Measurements from ENCODE around the gene XYLT1. TPM values are rescaled to one million over a fixed set of nuclear protein-coding genes. Genes with fewer than 3 reads are reported as not detected.
"Not testable (repeated sequence)": the region's sequence is repeated elsewhere in the genome, so short reads cannot be mapped to it uniquely, and the experiment has no call there.

The XYLT1 gene
- total RNA-seq, 2 experiments from 2014 or later: 7.3 to 8.9 TPM

GRCh38 chr16:17412791-17413190, 58.0 kb downstream of the XYLT1 start:
- DNase-seq (no peak), ATAC-seq (no peak)
- Mint-ChIP-seq H3K27ac (no peak overlapping the region), H3K36me3 (ENCODE audit: low read depth) (peaks cover 6% of the 10 kb centered on the region), H3K4me3 (no peak overlapping the region), H3K27me3 (no peaks in the 10 kb centered on the region), H3K9me3 (peaks cover 8% of the 10 kb centered on the region), H3K4me1 (ENCODE audit: low read depth) (peaks cover 44% of the 10 kb centered on the region)
- intact Hi-C loops (cut with micrococcal nuclease): no loop called here
- TF ChIP-seq CTCF (IDR thresholded peaks at IDR 0.05): no peak
- ChIA-PET POLR2A (no interaction called here), CTCF (no interaction called here)

- Mint-ChIP-seq H3K27me3 (no peaks in the 10 kb centered on the region), H3K27ac (no peak overlapping the region), H3K4me1 (ENCODE audit: low read depth) (peaks cover 38% of the 10 kb centered on the region), H3K36me3 (ENCODE audit: low read depth) (peaks cover 3% of the 10 kb centered on the region), H3K9me3 (peaks cover 5% of the 10 kb centered on the region), H3K4me3 (no peak overlapping the region)
- DNase-seq (no peak), ATAC-seq (no peak)
- intact Hi-C loops (cut with micrococcal nuclease): no loop called here
- CTCF ChIA-PET: no interaction called here
- no peak for TF ChIP-seq CTCF (IDR thresholded peaks at IDR 0.05)
- POLR2A ChIA-PET: no interaction called here
Measured at GRCh38 chr16:17412221-17412620, 58.5 kb downstream of the XYLT1 start.

- Mint-ChIP-seq H3K36me3 (ENCODE audit: low read depth) (peaks cover 3% of the 10 kb centered on the region), H3K4me3 (no peak overlapping the region), H3K9me3 (peaks cover 5% of the 10 kb centered on the region), H3K4me1 (ENCODE audit: low read depth) (peaks cover 30% of the 10 kb centered on the region), H3K27ac (no peak overlapping the region), H3K27me3 (no peaks in the 10 kb centered on the region)
- intact Hi-C loops (cut with micrococcal nuclease): no loop called here
- DNase-seq: no peak
- no peak for TF ChIP-seq CTCF (IDR thresholded peaks at IDR 0.05)
- ATAC-seq: no peak
- CTCF ChIA-PET: no interaction called here
- POLR2A ChIA-PET: interaction anchor here (0.9 kb wide), 1 partner anchor 41 kb away, joined by 3 read pairs; no protein-coding TSS in a partner anchor
Measured at GRCh38 chr16:17411263-17411662, 59.5 kb downstream of the XYLT1 start.

GRCh38 chr16:17410316-17410715, 60.4 kb downstream of the XYLT1 start:
- DNase-seq; intact Hi-C loops (cut with micrococcal nuclease); POLR2A ChIA-PET; CTCF ChIA-PET; ATAC-seq; H3K9me3 Mint-ChIP-seq; H3K36me3 Mint-ChIP-seq (ENCODE audit: low read depth); H3K27ac Mint-ChIP-seq; H3K27me3 Mint-ChIP-seq; H3K4me3 Mint-ChIP-seq: not testable (repeated sequence)
- H3K4me1 Mint-ChIP-seq (ENCODE audit: low read depth): peaks cover 22% of the 10 kb centered on the region

GRCh38 chr16:17409894-17410293, 60.9 kb downstream of the XYLT1 start:
- no peak for ATAC-seq
- H3K9me3 Mint-ChIP-seq: peaks cover 5% of the 10 kb centered on the region
- H3K4me3 Mint-ChIP-seq: no peak overlapping the region
- DNase-seq: no peak
- peaks cover 19% of the 10 kb centered on the region for H3K4me1 Mint-ChIP-seq (ENCODE audit: low read depth)
- no peaks in the 10 kb centered on the region for H3K27me3 Mint-ChIP-seq
- intact Hi-C loops (cut with micrococcal nuclease): no loop called here
- ChIA-PET POLR2A (interaction anchor here (1.2 kb wide), 1 partner anchor 36 kb away, joined by 3 read pairs; no protein-coding TSS in a partner anchor), CTCF (no interaction called here)
- H3K36me3 Mint-ChIP-seq (ENCODE audit: low read depth): peaks cover 3% of the 10 kb centered on the region
- no peak overlapping the region for H3K27ac Mint-ChIP-seq
- no peak for TF ChIP-seq CTCF (IDR thresholded peaks at IDR 0.05)

- DNase-seq: no peak
- Mint-ChIP-seq H3K4me1 (ENCODE audit: low read depth) (peaks cover 10% of the 10 kb centered on the region), H3K27me3 (no peaks in the 10 kb centered on the region), H3K9me3 (peaks cover 5% of the 10 kb centered on the region), H3K4me3 (no peak overlapping the region), H3K27ac (no peak overlapping the region), H3K36me3 (ENCODE audit: low read depth) (peaks cover 3% of the 10 kb centered on the region)
- TF ChIP-seq CTCF (IDR thresholded peaks at IDR 0.05): no peak
- ChIA-PET POLR2A (interaction anchor here (1.2 kb wide), 1 partner anchor 35 kb away, joined by 3 read pairs; no protein-coding TSS in a partner anchor), CTCF (no interaction called here)
- intact Hi-C loops (cut with micrococcal nuclease): no loop called here
- ATAC-seq: no peak
Measured at GRCh38 chr16:17408955-17409441, 61.8 kb downstream of the XYLT1 start.

Data from activated CD8-positive, alpha-beta T cell treated with anti-CD3 and anti-CD28 coated beads for 36 hours (primary cell).